Measurements from ENCODE around the gene RAPGEFL1.

The RAPGEFL1 gene

GRCh38 chr17:40171750-40172149 lies 5.5 kb upstream of the RAPGEFL1 start:
- no peak for DNase-seq (ENCODE audit: extremely low spot score)
- ChIA-PET POLR2A (no interaction called here), CTCF (no interaction called here)
- TF ChIP-seq CTBP1 (IDR thresholded peaks at IDR 0.05; ENCODE audit: borderline replicate concordance), result no peak
- TF ChIP-seq SUZ12 (IDR thresholded peaks at IDR 0.05), result no peak
- no peak for TF ChIP-seq L3MBTL2 (conservative IDR thresholded peaks at IDR 0.05)
- no peak for TF ChIP-seq HDGF (IDR thresholded peaks at IDR 0.05; ENCODE audit: borderline replicate concordance)
- TF ChIP-seq TARDBP (IDR thresholded peaks at IDR 0.05), result no peak
- no peak for TF ChIP-seq FOXM1 (IDR thresholded peaks at IDR 0.05; ENCODE audit: borderline replicate concordance)
- TF ChIP-seq FOXK2 (IDR thresholded peaks at IDR 0.05), result no peak
- TF ChIP-seq SP1 (IDR thresholded peaks at IDR 0.05), result no peak
- no peak for TF ChIP-seq PKNOX1 (IDR thresholded peaks at IDR 0.05)
- TF ChIP-seq ZNF384 (IDR thresholded peaks at IDR 0.05), result no peak
- TF ChIP-seq BHLHE40 (IDR thresholded peaks at IDR 0.05; ENCODE audit: borderline replicate concordance), result no peak
- TF ChIP-seq ELF4 (IDR thresholded peaks at IDR 0.05), result no peak
- TF ChIP-seq ARNT (IDR thresholded peaks at IDR 0.05), result no peak
- TF ChIP-seq NFRKB (IDR thresholded peaks at IDR 0.05), result no peak
- TF ChIP-seq LEF1 (IDR thresholded peaks at IDR 0.05; ENCODE audit: borderline replicate concordance), result no peak
- no peak for TF ChIP-seq FOXA1 (IDR thresholded peaks at IDR 0.05)

- no peak for TF ChIP-seq ZNF384 (IDR thresholded peaks at IDR 0.05)
- no peak for TF ChIP-seq FOXK2 (IDR thresholded peaks at IDR 0.05)
- no peak for TF ChIP-seq FOXA1 (IDR thresholded peaks at IDR 0.05)
- TF ChIP-seq HDGF (IDR thresholded peaks at IDR 0.05; ENCODE audit: borderline replicate concordance), result no peak
- no peak for TF ChIP-seq SP1 (IDR thresholded peaks at IDR 0.05)
- no peak for TF ChIP-seq ARNT (IDR thresholded peaks at IDR 0.05)
- TF ChIP-seq FOXM1 (IDR thresholded peaks at IDR 0.05; ENCODE audit: borderline replicate concordance), result no peak
- TF ChIP-seq NFRKB (IDR thresholded peaks at IDR 0.05), result no peak
- no peak for TF ChIP-seq BHLHE40 (IDR thresholded peaks at IDR 0.05; ENCODE audit: borderline replicate concordance)
- TF ChIP-seq SUZ12 (IDR thresholded peaks at IDR 0.05), result no peak
- no peak for TF ChIP-seq TARDBP (IDR thresholded peaks at IDR 0.05)
- no peak for TF ChIP-seq CTBP1 (IDR thresholded peaks at IDR 0.05; ENCODE audit: borderline replicate concordance)
- TF ChIP-seq L3MBTL2 (conservative IDR thresholded peaks at IDR 0.05), result no peak
- TF ChIP-seq ELF4 (IDR thresholded peaks at IDR 0.05), result no peak
- no peak for TF ChIP-seq LEF1 (IDR thresholded peaks at IDR 0.05; ENCODE audit: borderline replicate concordance)
- POLR2A ChIA-PET, result interaction anchor here (1.3 kb wide), 1 partner anchor 46 kb away, joined by 4 read pairs; the partner anchor contains the start of gene WIPF2
- DNase-seq (ENCODE audit: extremely low spot score), result no peak
- CTCF ChIA-PET, result interaction anchor here (0.9 kb wide), 1 partner anchor 60 kb away, joined by 3 read pairs; no protein-coding TSS in a partner anchor
These were observed 4.0 kb upstream of the RAPGEFL1 start for GRCh38 chr17:40173091-40173777.

- POLR2A ChIA-PET, result interaction anchor here (1.1 to 1.3 kb wide), 2 partner anchors 45 to 60 kb away, joined by 4 read pairs; partner anchors contain the start of gene WIPF2
- no peak for DNase-seq (ENCODE audit: extremely low spot score)
- CTCF ChIA-PET, result interaction anchor here (0.9 to 1.0 kb wide), 2 partner anchors 9 to 60 kb away, joined by 3 read pairs; no protein-coding TSS in a partner anchor
- TF ChIP-seq SUZ12 (IDR thresholded peaks at IDR 0.05), result no peak
- TF ChIP-seq SP1 (IDR thresholded peaks at IDR 0.05), result no peak
These were observed 3.5 kb upstream of the RAPGEFL1 start for GRCh38 chr17:40173778-40174135.

GRCh38 chr17:40174514-40174913 lies 2.8 kb upstream of the RAPGEFL1 start:
- no peak for TF ChIP-seq ELF4 (IDR thresholded peaks at IDR 0.05)
- no peak for TF ChIP-seq HDGF (IDR thresholded peaks at IDR 0.05; ENCODE audit: borderline replicate concordance)
- TF ChIP-seq PKNOX1 (IDR thresholded peaks at IDR 0.05), result no peak
- TF ChIP-seq CTBP1 (IDR thresholded peaks at IDR 0.05; ENCODE audit: borderline replicate concordance), result no peak
- no peak for TF ChIP-seq FOXK2 (IDR thresholded peaks at IDR 0.05)
- TF ChIP-seq ARNT (IDR thresholded peaks at IDR 0.05), result no peak
- TF ChIP-seq L3MBTL2 (conservative IDR thresholded peaks at IDR 0.05), result no peak
- TF ChIP-seq NFRKB (IDR thresholded peaks at IDR 0.05), result no peak
- no peak for TF ChIP-seq LEF1 (IDR thresholded peaks at IDR 0.05; ENCODE audit: borderline replicate concordance)
- no peak for TF ChIP-seq FOXM1 (IDR thresholded peaks at IDR 0.05; ENCODE audit: borderline replicate concordance)
- TF ChIP-seq FOXA1 (IDR thresholded peaks at IDR 0.05), result no peak
- no peak for TF ChIP-seq BHLHE40 (IDR thresholded peaks at IDR 0.05; ENCODE audit: borderline replicate concordance)
- no peak for TF ChIP-seq ZNF384 (IDR thresholded peaks at IDR 0.05)
- no peak for TF ChIP-seq SUZ12 (IDR thresholded peaks at IDR 0.05)
- no peak for TF ChIP-seq SP1 (IDR thresholded peaks at IDR 0.05)
- CTCF ChIA-PET, result interaction anchor here (0.5 to 1.0 kb wide), 3 partner anchors 10 to 62 kb away, joined by 3 to 4 read pairs (median 3); no protein-coding TSS in a partner anchor
- DNase-seq (ENCODE audit: extremely low spot score), result no peak
- POLR2A ChIA-PET, result interaction anchor here (0.6 to 1.3 kb wide), 3 partner anchors 35 to 61 kb away, joined by 3 to 4 read pairs (median 4); partner anchors contain the start of gene WIPF2

- no peak for DNase-seq (ENCODE audit: extremely low spot score)
- POLR2A ChIA-PET, result interaction anchor here (1.2 to 1.4 kb wide), 2 partner anchors 36 to 63 kb away, joined by 3 read pairs; partner anchors contain the start of gene CASC3
- TF ChIP-seq FOXK2 (IDR thresholded peaks at IDR 0.05), result no peak
- CTCF ChIA-PET, result no interaction called here
These were observed 1.1 kb upstream of the RAPGEFL1 start for GRCh38 chr17:40175928-40176753.

- no peak for DNase-seq (ENCODE audit: extremely low spot score)
- CTCF ChIA-PET, result no interaction called here
- no peak for TF ChIP-seq NFRKB (IDR thresholded peaks at IDR 0.05)
- TF ChIP-seq ARNT (IDR thresholded peaks at IDR 0.05), result no peak
- no peak for TF ChIP-seq SP1 (IDR thresholded peaks at IDR 0.05)
- TF ChIP-seq BHLHE40 (IDR thresholded peaks at IDR 0.05; ENCODE audit: borderline replicate concordance), result no peak
- TF ChIP-seq SUZ12 (IDR thresholded peaks at IDR 0.05), result no peak
- no peak for TF ChIP-seq FOXM1 (IDR thresholded peaks at IDR 0.05; ENCODE audit: borderline replicate concordance)
- POLR2A ChIA-PET, result interaction anchor here (1.4 kb wide), 1 partner anchor 37 kb away, joined by 3 read pairs; the partner anchor contains the start of gene CASC3
These were observed 538 bp upstream of the RAPGEFL1 start for GRCh38 chr17:40176754-40177110.

Measured in HEK293T (cell line).